ENCODE results near the gene GPRC5D. TPM values are rescaled to one million over a fixed set of nuclear protein-coding genes. Genes with fewer than 3 reads are reported as not detected.

Gene GPRC5D
- total RNA-seq, 1 donor from 2014 or later: not detected

DNA sequence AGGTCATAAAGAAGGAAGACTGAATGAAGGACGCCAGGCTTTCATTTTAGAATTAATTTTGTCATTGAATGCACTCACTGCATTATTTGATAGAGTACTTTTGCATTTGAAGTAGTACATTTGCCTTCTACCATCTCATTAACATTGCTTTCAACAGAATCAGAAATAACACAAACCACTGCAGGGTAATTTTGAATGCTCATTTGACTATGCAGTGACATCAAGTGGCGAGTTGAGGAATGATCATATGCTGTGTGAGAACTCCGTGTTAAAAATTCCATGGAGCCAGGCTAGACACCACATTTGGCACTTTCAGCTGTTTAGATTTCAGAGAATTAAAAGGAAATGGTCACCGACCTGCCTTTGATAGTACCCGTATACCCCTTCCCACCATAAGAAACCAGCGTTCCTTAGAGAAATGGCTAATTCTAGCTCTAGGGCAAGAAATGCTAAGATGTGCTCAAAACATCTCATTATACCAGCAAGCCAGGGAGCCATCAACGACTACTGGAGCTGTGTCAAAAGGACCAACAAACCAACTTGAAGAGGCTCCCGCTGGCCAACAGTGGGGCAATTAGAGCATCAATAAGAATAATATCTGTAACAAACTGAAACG is 31.6 kb upstream of the GPRC5D start:
- ATAC-seq (peak; percentile 79), DNase-seq (no peak)
- intact Hi-C loops (cut with micrococcal nuclease): loop anchor here (2.0 kb wide), 1 partner anchor 67 kb away; no protein-coding TSS in a partner anchor

DNA sequence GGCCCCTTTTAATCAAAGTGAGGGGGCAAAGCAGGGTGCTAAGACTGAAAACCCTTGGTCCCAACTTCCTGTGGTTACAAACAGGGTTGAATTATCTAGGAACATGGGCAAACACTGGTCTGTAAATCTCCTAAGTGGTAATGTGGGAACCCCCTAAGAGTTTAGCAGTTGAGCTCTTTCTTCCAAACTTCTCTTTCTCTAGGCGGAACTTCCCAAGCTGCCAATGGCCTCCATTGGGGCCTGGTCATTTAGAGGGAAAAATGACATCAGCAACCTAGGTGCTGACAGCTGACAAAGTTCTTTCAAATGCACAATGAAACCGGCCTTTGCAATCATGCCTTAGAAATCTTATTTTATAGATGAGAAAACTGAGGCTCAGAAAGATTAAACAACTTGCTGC is 30.4 kb upstream of the GPRC5D start:
- ATAC-seq (no peak), DNase-seq (no peak)
- intact Hi-C loops (cut with micrococcal nuclease): loop anchor here (2.0 kb wide), 1 partner anchor 66 kb away; no protein-coding TSS in a partner anchor

DNA sequence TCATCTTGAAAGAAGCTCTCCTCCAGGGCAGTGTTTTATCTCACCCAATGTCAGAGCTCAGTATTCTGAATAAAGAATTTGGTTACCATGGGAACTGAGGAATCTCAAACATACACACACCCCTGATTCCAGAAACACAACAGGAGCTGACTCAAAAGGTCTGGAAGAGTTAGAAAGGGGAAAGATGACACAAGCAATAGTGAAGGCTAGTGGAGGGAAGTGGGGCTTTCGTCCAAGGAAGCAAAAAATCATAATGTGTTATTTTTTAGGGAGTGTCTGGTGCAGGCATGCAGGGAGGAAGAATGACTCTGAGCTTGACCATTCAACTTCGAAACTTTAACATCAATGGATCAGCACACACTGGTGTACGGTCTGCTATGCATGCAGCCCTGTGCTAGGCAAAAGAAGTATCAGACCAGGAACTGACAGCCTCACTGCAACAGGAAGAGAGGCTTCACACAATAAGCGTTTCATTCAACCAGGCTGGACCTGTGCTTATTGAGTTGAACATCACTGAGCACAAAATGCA is 27.8 kb upstream of the GPRC5D start:
- DNase-seq (no peak), ATAC-seq (peak; percentile 48)

DNA sequence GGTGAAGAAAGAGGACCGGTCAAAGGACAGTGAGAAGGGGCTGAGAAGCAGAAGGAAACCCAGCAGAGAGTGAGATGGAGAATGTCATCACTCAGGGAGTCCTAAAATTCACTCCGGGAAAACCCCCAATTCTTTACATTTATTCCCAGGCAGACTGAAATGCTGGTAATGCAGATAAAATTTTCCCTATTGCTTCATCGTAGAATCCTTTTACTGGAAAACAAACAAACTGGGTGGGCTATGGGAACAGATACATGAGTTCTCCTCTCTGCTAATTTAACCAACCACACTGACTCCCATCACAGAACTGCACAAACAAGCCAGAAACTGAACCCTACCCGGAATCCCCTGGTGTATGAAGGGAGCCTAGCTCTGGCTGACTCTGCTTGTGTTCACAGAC is 27.2 kb upstream of the GPRC5D start:
- no peak for ATAC-seq
- intact Hi-C loops (cut with micrococcal nuclease): no loop called here
- no peak for DNase-seq

More for the DNA sequence above, 27.8 kb upstream of the GPRC5D start:
- intact Hi-C loops (cut with micrococcal nuclease): no loop called here

DNA sequence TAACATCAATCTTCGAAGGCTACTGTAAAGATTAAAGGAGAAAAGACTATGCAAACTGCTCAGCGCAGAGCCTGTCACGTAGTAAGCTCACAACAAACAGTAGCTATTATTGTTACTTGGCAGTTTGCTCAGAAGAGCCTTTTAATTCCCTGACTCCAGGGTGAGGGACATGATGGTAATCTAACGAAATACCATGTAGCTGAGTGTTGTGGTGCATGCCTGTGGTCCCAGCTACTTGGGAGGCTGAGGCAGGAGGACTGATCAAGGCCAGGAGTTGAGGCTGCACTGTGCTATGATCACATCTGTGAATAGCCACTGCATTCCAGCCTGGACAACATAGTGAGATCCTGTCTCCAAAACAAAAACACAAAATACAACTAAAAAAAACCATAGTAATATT is 25.3 kb upstream of the GPRC5D start:
- DNase-seq: no peak
- no peak for ATAC-seq
- intact Hi-C loops (cut with micrococcal nuclease): no loop called here

DNA sequence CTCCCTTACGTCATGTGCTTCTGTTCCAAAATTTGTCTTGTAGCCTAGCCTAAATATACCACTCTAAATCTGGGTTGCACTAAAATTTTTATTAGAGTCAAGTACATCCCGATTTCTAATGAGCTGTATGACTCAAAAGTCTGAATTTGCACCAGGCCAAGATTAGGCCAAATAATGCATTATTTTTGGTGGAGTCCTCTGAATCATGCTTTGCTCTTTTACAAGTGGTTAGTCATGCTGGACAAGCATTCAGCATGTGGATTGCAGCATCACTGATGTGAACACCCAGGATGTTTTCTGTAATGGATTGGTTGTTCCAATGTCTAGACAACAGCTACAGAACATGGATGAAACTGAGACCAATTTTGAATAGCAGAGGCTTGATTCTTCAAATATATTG is 24.4 kb upstream of the GPRC5D start:
- intact Hi-C loops (cut with micrococcal nuclease): no loop called here
- DNase-seq (no peak), ATAC-seq (peak; percentile 73)

DNA sequence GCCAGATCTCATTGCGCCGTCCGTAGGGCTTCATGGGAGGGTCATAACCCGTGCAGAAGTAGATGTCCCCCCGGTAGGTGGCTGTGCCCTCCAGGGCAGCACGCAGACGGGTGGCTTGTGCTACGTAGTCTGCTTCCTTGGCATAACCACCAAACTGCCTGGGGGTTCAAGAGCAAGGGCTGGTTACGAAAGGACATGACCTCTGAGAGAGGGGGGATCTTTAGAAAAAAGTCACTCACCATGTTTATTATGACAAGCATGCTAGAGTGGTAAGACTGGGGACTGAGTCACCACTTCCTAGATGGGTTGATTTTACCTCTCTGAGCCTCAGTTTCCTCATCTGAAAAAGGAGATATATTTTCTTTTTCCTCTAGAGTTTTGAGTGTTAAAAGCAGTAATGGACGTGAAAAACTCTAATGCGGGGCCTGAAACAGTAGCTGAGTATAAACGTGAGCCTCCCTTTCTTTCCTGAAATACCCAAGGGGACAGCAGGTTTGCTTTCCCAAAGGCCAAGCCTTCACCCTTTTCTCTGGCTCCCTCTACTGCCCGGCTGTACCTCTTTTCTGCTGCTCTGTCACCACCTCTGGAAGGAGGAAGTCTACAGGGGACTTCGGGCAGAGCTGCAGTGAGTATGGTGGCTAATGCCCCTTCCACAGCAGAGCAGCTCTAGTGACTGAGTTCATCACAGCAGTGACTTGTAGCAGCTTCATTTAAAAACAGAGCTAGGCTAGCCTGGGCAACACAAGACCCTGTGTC is 23.5 kb upstream of the GPRC5D start:
- DNase-seq: no peak
- ATAC-seq: peak; percentile 49
- intact Hi-C loops (cut with micrococcal nuclease): no loop called here

DNA sequence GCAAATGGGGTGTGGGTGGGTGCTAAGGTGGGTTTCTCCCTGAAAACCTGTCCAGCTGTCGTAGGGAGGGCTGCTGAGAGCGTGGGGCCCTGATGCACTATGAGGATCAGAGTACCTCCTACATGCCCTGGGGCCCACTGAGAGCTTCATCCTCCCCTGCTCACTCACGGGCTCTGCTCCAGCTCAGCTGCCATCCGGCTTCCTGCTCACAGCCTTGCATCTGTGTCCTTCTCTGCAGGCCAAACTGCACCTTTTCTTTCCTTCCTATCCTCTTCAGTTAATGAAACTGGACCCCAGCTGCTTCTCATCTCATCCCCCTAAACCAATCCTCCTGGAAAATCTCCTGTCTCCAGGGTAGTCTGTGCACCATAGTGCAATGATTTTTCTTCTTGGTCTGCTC is 22.2 kb upstream of the GPRC5D start:
- DNase-seq (no peak), ATAC-seq (no peak)
- intact Hi-C loops (cut with micrococcal nuclease): no loop called here

DNA sequence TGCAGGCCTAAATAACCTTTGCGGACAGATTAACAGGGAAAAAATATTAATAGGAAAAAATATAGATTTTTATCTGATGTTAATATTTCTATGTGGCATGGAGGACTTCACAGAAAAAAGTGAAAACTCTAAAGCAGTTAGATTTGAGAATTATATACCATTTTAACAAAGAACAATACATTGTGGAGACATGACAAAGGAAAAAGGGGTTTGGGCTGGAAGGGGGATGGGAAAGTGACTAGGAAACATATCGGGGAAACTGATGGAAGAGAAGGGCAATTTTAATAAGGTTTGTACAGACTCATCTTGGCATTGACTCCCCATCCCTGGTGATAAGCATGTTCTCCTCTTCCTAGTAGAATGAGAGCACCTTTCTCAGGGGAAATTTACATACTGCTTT is 21.0 kb upstream of the GPRC5D start:
- DNase-seq: no peak
- intact Hi-C loops (cut with micrococcal nuclease): no loop called here
- ATAC-seq: no peak

DNA sequence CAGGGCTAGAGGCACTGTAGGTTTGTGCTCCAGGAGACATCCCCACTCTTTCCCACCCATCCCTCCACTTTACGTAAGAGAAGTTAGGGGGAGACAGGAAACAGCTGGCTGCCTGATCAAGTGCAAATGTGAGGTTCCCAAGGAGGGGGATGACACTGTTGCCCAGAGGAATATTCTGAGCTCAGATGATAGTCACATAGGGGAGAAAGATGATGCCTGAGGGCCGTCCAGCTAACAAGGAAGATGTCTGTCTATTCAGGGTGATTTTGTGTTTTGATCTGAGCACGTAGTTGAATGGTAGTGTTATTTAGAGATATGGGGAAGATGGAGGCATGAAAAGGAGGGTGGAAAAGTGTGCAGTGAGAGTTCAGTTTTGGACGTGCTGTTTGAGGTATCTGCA is 13.9 kb upstream of the GPRC5D start:
- ATAC-seq (no peak), DNase-seq (no peak)
- intact Hi-C loops (cut with micrococcal nuclease): no loop called here

DNA sequence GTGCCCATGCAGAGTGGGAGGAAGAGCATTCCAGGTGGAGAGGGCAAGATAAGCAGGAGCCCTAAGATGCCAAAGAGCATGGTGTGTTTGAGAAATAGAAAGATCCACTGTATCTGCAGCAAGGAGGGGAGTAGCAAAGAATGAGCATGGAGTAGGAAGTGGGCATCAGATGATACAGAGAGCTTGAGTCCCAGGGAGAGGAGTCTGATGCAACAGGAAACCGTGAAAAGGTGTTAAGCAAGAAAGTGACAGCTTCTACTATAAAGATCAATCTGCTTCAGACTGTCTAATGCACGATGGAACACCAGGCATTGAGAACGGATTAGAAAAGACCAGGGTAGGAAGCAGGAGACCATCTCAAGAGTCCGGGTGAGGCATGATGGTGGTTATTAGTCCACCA is 12.3 kb upstream of the GPRC5D start:
- DNase-seq (no peak), ATAC-seq (no peak)
- intact Hi-C loops (cut with micrococcal nuclease): no loop called here

DNA sequence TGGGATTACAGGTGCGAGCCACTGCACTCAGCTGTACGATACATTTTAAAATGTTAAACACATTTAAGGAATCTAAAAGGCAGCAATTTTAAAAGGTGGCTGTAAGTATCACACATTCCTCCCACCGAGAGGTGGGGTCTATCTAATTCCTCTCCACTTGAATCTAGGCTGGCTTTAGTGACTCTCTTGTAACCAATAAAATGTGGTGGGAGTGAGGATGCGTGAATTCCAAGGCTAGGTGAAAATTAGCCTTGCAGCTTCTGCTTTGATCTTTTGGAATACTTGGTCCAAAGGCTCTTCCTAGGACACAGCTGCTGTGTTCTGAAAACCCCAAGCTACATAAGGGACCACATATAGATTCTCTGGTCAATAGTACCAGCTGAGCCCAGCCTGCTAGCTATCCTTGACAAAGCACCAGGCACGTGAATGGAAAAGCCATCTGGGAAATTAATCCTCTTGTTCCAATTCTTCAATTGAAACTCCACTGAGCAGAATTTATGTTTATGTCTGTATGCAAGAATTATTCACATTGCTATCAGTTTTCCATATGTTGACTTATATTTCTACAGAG is 8.8 kb upstream of the GPRC5D start:
- DNase-seq (no peak), ATAC-seq (no peak)
- intact Hi-C loops (cut with micrococcal nuclease): no loop called here

DNA sequence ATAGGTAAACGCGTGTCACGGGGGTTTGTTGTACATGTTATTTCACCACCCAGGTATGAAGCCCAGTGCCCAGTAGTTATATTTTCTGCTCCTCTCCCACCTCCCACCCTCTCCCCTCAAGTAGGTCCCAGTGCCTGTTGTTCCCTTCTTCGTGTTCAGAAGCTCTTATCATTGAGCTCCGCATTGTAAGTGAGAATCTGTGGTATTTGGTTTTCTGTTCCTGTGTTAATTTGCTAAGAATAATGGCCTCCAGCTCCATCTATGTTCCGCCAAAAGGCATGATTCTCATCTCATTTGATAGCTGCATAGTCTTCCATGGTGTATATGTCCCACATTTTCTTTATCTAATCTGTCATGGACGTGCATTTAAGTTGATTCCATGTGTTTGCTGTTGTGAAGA is 6.9 kb upstream of the GPRC5D start:
- intact Hi-C loops (cut with micrococcal nuclease): no loop called here
- DNase-seq (no peak), ATAC-seq (no peak)

DNA sequence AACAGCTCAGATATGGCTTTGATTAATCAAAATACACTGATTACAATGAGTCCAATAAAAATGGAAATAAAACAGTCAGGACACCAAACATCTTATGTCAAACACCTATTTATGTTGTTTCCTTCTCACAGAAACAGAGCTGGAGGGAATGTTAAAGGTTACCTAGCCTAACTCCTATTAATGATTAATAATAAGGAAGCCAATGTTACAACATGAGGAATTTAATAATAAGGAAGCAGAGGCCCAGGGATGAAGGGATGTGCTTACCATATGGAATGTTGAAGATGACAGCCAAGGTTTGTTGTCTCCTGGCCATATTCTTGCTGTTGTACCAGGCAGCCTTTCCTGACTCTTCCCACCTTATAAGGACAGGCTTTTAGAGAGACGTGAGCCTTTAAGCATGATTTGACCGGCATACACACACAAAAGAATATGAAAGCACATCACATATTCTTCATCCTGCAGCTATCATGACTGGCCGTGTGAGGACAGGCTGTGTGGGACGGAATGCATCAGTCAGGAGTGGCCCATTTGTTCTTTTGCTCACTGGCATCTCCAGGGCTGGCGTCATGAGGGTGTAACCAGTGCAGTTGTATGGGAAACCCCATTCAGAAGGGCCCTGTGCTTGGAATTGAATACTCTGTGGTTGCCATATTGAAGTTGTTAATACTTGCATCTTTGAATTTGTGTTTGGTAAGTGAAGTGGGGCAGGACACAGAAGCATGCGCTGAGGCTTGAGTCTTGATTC is 3.1 kb upstream of the GPRC5D start:
- ATAC-seq (no peak), DNase-seq (no peak)
- intact Hi-C loops (cut with micrococcal nuclease): no loop called here

DNA sequence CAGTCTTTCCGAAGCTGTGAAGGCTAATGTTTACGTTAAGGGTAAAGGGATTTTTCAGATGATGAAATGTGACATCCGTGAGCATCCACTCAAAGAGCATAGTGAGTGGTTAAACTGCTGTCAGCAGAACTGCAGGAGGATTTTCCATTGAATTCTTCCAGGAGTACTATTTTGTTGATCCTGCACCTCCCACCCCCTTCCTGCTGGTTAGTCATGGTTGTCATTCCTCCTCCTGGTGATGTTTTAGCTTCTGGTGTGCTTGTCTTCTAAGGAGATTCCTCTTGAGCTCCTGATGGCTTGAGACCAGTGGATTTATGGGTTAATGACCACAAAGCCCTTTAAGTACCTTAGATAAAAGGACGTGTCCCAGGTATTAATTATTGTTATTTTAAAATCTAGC is 2.4 kb upstream of the GPRC5D start:
- DNase-seq: no peak
- no peak for ATAC-seq
- intact Hi-C loops (cut with micrococcal nuclease): no loop called here

DNA sequence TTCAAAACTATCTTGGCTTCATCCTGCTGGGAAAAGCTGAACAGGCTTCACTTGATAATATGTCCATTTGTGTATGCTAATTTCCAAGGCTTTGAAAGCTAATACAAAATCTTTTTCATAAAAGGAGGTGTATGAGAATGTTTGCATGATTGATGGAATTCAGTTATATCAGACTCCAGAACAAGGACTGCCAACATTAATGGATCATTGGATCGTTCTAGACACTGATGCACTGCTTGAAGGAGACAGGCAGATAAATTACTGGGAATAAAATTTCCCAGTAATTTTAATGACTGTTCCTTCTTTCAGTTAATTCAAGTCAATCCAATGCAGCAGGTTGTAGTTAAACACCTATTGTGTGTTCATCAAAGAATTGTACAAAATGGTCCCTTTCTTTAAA is 466 bp downstream of the GPRC5D start:
- DNase-seq (no peak), ATAC-seq (no peak)
- intact Hi-C loops (cut with micrococcal nuclease): no loop called here

DNA sequence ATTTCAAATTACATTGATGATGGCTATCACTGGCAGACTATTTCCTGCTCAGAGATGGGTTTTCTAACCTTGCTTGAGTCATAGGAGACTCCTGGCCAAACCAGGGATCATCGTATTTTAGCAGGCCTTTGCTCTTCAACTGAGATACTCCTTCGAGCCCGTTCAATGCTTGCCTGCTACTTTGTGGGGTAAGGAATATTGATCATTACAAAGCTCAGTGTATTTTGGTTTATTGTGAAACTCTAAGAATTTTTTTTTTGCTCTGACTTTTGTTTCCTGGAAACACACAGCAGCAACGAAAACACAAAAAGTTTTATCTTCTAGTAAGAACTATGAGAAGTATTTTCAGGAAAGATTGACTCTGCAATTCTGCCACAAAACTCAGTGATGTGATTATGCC is 4.1 kb downstream of the GPRC5D start:
- intact Hi-C loops (cut with micrococcal nuclease): no loop called here
- ATAC-seq: no peak
- no peak for DNase-seq

DNA sequence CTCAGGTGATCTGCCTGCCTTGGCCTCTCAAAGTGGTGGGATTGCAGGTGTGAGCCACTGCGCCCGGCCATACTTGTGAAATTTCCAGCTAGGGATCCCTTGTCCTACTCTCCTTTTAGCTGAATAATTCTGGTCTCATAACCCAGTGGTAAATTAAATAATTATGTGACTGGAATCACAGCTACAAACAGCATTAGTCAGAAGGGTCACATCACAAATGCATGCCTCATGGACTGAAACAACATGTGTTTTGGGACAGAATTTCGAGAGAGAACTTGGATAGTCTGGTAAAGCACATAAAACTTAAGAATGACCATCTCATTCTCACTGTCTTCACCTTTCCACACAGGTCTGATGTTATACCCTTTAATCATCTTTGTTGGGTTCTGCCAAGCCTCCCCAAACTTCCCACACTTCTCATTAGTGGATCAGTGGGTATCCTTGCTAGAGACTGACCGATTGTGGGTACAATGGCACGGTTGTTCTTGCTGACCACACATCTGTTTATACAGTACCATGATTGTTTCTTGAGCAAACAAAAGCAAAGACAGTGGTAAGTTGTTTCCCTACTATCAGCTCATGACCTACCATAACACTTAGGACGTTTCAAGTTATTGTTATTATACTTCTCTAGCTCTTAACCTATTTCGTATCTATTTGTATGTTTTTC is 5.1 kb downstream of the GPRC5D start:
- ATAC-seq (no peak), DNase-seq (no peak)
- intact Hi-C loops (cut with micrococcal nuclease): no loop called here

DNA sequence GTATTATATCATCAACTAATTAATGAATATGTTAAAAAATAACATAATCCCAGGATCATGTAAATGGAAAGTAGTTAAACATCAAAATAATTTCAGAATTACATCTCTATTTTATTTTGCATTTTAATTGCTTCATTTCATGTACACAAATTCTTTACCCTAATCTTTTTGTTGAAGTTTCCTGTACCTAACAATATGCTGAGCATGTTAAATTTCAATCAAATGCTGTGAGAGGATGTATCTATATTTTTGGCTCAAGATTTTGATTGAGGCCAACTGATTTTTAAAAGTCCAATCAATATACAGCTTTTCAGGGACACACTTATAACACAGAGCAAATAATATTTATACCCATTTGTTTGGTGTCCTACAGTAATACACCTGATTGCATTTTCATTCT is 6.4 kb downstream of the GPRC5D start:
- DNase-seq: no peak
- ATAC-seq: no peak
- intact Hi-C loops (cut with micrococcal nuclease): no loop called here
